Mammary epithelial cell (primary cell): ENCODE results near the gene HINT2.

ENCODE experiments used
- EZH2 ChIP-seq: IDR thresholded peaks from 2 replicates; pipeline ENCODE4 v1.6.1; 2012; ENCODE audit warnings: low read length, inconsistent platforms, borderline replicate concordance
- TF ChIP-seq, protein P1 (sequence below), 2 donors: IDR thresholded peaks in 1 of 2; conservative IDR thresholded peaks in 1 of 2; 2 replicates each; pipeline ENCODE4 v1.5.1; 2011 to 2012; ENCODE audit warnings: inconsistent platforms in 2 of 2, low read length in 2 of 2, mild to moderate bottlenecking in 2 of 2, control low read depth in 1 of 2, low read depth in 1 of 2; ENCODE audit not compliant: insufficient read depth in 1 of 2; ENCODE audit errors: extremely low read depth in 1 of 2

DNA sequence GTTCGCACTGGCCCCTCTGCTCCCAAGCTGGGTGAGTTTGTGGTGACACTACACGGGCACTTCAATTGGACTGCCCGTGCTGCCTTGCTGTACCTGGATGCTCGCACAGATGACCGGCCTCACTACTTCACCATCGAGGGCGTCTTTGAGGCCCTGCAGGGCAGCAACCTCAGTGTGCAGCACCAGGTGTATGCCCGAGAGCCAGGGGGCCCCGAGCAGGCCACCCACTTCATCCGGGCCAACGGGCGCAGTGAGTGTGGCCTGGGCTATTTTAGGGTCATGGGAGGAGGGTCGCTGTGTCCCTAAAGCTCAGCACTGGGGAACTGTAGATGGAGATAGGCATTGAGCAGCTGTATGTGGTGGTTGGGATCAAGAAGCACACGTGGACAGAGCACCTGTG, 22.0 kb downstream of the HINT2 start:
- no peak for TF ChIP-seq EZH2
- TF ChIP-seq, protein P1, sequence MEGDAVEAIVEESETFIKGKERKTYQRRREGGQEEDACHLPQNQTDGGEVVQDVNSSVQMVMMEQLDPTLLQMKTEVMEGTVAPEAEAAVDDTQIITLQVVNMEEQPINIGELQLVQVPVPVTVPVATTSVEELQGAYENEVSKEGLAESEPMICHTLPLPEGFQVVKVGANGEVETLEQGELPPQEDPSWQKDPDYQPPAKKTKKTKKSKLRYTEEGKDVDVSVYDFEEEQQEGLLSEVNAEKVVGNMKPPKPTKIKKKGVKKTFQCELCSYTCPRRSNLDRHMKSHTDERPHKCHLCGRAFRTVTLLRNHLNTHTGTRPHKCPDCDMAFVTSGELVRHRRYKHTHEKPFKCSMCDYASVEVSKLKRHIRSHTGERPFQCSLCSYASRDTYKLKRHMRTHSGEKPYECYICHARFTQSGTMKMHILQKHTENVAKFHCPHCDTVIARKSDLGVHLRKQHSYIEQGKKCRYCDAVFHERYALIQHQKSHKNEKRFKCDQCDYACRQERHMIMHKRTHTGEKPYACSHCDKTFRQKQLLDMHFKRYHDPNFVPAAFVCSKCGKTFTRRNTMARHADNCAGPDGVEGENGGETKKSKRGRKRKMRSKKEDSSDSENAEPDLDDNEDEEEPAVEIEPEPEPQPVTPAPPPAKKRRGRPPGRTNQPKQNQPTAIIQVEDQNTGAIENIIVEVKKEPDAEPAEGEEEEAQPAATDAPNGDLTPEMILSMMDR (conservative IDR thresholded peaks at IDR 0.05 in 1 of 2, IDR thresholded peaks at IDR 0.05 in 1 of 2; ENCODE audit: extremely low read depth in 1 of 2, insufficient read depth in 1 of 2, low read depth in 1 of 2, low read length in 2 of 2), result no peak
